22Rv1 (cell line): ENCODE data around the gene LSP1.

Experiments
- H3K27ac ChIP-seq: fragments of 450-650 bp; 2 replicates; pipeline ENCODE4 v1.5.1; 2017
- ZFX ChIP-seq: fragments of 450-650 bp; IDR thresholded peaks from 2 replicates; pipeline ENCODE4 v1.6.1; 2017; ENCODE audit warnings: antibody characterized with exemption, borderline replicate concordance
- TF ChIP-seq, protein P1 (sequence below): fragments of 450-650 bp; IDR thresholded peaks from 2 replicates; pipeline ENCODE4 v1.5.1; 2017; ENCODE audit warnings: mild to moderate bottlenecking

LSP1 gene

GRCh38 chr11:1839924-1840779 lies 12.7 kb upstream of the LSP1 start:
- TF ChIP-seq, protein P1, sequence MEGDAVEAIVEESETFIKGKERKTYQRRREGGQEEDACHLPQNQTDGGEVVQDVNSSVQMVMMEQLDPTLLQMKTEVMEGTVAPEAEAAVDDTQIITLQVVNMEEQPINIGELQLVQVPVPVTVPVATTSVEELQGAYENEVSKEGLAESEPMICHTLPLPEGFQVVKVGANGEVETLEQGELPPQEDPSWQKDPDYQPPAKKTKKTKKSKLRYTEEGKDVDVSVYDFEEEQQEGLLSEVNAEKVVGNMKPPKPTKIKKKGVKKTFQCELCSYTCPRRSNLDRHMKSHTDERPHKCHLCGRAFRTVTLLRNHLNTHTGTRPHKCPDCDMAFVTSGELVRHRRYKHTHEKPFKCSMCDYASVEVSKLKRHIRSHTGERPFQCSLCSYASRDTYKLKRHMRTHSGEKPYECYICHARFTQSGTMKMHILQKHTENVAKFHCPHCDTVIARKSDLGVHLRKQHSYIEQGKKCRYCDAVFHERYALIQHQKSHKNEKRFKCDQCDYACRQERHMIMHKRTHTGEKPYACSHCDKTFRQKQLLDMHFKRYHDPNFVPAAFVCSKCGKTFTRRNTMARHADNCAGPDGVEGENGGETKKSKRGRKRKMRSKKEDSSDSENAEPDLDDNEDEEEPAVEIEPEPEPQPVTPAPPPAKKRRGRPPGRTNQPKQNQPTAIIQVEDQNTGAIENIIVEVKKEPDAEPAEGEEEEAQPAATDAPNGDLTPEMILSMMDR: no peak
- TF ChIP-seq ZFX: no peak
- no peak overlapping the region for H3K27ac ChIP-seq

GRCh38 chr11:1840780-1841480 lies 12.0 kb upstream of the LSP1 start:
- no peak overlapping the region for H3K27ac ChIP-seq
- TF ChIP-seq ZFX: no peak
- TF ChIP-seq, protein P1: no peak

DNA sequence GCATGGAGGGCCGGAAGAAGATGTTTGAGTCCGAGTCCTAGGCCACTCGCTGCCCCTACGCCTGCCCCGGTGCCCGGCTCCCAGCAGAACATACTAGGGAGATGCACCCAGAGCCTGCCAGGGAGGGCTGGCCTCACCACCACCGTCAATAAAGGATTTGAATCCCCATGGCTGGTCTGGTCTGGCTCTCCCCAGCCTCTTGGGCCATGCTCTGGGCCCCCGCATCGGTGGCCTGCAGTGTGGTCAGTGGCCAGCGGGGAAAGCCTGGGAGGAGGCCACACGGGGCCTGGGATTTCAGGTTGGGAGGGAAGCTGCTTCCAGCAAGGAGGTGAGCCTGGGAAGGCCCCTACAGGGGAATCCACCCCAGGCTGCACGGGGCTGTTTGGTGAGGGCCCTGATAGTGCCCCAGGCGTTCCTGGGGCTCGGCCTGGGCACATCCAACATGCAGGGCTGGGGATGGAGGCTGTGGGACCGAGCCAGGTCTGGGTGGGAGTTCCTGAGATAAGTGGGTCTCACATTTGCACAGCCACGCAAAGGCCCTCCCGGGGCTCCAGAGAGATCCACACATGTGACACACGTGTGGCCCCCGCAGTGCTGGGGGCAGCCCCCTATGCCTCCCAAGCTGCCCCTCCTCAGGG lies 11.3 kb upstream of the LSP1 start:
- TF ChIP-seq, protein P1: no peak
- no peak for TF ChIP-seq ZFX
- no peak overlapping the region for H3K27ac ChIP-seq

- TF ChIP-seq, protein P1: no peak
- TF ChIP-seq ZFX: no peak
- no peak overlapping the region for H3K27ac ChIP-seq
These were observed 10.5 kb upstream of the LSP1 start for GRCh38 chr11:1842149-1843097.

GRCh38 chr11:1843098-1843473 lies 9.8 kb upstream of the LSP1 start:
- H3K27ac ChIP-seq: no peak overlapping the region
- no peak for TF ChIP-seq ZFX
- TF ChIP-seq, protein P1: no peak

- H3K27ac ChIP-seq: no peak overlapping the region
These were observed 9.1 kb upstream of the LSP1 start for GRCh38 chr11:1843796-1844195.

More at GRCh38 chr11:1843796-1844195, 9.1 kb upstream of the LSP1 start:
- TF ChIP-seq ZFX: no peak
- TF ChIP-seq, protein P1: no peak
